ENCODE results near the gene MMP23B.
A peak's percentile ranks its signal among the peaks of the same experiment; 100 is the strongest.

The MMP23B gene

DNA sequence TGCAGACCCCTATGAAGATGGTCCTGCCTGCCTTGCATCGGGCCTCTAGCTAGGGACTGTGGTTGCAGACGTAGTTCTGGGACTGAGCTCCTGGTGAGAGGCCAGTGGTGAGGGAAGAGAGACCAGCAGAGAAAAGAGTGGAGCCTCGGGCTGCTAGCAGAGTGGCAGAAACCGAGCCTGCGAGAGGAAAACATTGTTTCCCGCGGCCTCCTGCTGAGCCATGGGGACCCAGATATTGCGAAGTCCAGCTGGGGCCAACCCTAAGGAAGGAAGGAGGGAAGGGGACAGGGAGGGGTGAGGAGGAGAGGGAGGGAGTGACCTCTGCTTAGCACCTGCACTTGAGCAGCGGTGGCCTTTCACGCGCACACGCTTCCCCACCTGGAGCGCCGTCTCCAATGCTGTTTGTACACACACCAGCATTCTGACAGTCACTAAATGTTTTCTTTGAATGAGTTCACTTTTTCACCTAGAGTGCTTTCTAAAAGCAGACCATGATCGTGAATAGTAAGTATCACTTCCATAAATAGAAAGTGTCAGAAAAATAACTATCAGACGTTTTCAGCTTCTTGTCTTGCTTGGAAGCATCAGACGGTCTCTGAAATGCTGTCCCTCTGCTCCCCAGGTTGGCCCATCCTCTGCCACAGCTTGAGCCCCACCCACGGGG is 29.5 kb upstream of the MMP23B start:
- DNase-seq (ENCODE audit: low read depth in 2 of 3, low spot score in 2 of 3): no peak

DNA sequence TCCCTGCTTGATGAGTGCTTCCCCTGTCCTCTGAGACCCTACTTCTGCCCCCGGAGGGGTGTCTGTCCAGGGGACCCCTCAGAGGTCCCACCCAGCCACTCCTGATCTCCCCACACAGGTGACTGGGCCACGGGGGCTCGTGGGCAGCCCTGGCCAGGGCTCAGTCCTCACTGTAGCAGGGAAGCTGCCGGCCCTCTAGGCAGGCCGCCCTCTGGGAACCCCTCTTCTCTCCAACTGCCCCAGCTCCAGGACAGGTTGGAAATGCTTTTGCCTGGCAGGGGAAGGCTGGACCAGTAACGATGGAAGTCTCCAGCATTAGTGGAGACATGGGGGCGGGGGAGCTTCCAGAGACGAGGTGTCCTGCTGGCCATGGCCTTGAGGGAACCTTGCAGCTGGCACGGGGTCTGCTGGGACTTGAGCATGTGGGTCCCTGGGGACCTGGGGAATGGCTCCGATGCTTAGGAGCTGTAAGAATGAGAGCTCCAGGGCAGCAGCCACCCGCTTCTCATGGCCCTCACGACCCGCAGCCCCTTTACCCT is 28.9 kb upstream of the MMP23B start:
- no peak for DNase-seq (ENCODE audit: low read depth in 2 of 3, low spot score in 2 of 3)

- no peak for DNase-seq (ENCODE audit: low read depth in 2 of 3, low spot score in 2 of 3)
Observed at GRCh38 chr1:1603671-1604373, 28.2 kb upstream of the MMP23B start.

DNA sequence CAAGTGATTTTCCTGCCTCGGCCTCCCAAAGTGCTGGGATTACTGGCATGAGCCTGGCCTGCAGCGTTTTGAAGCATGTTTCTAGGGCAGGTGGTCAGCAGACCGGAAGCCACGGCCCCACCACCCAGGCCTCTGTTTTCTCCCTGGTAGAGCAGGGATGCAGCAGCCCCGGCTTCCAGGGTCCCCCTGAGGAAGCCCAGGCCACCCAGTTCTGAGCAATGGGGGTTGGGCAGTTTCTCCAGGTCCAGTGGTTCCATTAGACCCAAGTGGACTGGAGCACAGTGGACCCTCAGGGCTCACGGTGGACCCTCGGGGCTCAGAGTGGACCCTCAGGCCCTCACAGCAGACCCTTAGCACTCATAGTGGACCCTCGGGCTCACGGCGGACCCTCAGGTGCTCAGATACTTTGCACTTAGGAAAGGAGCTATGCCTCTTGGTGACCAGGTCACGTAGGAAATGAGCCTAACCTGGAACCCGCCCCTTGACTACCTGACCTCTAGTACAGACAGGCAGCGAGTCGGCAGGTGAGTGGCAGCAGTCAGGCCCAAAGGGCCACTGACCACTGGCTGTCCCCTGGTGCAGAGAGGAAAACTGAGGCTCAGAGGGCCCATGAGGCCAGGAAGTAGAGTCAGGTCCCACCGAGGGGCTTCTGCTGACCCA is 27.5 kb upstream of the MMP23B start:
- no peak for DNase-seq (ENCODE audit: low read depth in 2 of 3, low spot score in 2 of 3)

DNA sequence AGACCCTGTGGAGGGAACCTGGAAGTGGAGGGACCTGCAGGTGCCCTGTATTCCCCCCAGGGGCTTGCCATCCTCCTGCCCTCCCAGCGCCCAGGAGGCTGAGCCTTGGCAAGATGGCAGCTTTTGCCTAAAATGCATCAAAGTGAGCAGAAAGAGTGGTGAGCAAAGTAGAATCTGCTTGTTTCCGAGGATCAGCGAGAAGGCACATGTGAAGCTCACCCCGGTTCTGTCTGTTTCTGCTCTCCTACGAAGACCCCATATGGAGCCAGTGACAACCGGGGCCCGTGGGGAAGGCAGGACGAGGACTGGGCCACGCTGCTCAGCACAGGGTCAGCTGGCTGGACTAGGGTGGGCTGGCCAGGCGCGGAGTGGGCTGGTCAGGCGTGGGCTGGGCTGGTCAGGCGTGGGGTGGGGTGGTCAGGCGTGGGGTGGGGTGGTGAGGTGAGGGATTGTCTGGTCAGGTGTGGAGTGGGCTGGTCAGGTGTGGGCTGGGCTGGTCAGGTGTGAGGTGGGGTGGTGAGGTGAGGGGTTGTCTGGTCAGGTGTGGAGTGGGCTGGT is 26.9 kb upstream of the MMP23B start:
- DNase-seq (ENCODE audit: low read depth in 2 of 3, low spot score in 2 of 3): no peak

- no peak for DNase-seq (ENCODE audit: low read depth in 2 of 3, low spot score in 2 of 3)
Observed at GRCh38 chr1:1605724-1606123, 26.2 kb upstream of the MMP23B start.

- no peak for DNase-seq (ENCODE audit: low read depth in 2 of 3, low spot score in 2 of 3)
Observed at GRCh38 chr1:1606232-1606631, 25.7 kb upstream of the MMP23B start.

GRCh38 chr1:1609822-1610485 is 22.0 kb upstream of the MMP23B start:
- DNase-seq (ENCODE audit: low read depth in 2 of 3, low spot score in 2 of 3): no peak

DNA sequence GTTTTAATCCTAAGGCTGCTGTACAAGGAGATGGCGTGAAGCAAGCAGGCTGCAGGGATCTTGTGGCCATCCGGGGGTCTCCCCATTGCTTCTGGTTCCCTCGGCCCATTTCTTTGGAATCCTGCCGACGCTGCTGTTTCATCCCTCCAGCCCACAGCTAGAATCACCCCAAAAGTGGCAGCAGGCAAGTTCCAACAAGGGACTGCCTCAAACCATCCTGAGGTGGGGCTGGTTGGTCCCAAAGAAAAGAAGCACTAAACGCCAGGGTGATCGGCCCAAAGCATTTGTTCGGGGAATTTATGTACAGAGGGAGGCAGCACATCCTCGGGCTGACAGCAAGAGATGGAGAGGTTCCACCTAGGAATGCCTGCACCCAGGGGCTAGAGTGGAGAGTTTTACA is 21.2 kb upstream of the MMP23B start:
- no peak for DNase-seq (ENCODE audit: low read depth in 2 of 3, low spot score in 2 of 3)

GRCh38 chr1:1612104-1612400 is 19.9 kb upstream of the MMP23B start:
- DNase-seq (ENCODE audit: low read depth in 2 of 3, low spot score in 2 of 3): no peak

DNA sequence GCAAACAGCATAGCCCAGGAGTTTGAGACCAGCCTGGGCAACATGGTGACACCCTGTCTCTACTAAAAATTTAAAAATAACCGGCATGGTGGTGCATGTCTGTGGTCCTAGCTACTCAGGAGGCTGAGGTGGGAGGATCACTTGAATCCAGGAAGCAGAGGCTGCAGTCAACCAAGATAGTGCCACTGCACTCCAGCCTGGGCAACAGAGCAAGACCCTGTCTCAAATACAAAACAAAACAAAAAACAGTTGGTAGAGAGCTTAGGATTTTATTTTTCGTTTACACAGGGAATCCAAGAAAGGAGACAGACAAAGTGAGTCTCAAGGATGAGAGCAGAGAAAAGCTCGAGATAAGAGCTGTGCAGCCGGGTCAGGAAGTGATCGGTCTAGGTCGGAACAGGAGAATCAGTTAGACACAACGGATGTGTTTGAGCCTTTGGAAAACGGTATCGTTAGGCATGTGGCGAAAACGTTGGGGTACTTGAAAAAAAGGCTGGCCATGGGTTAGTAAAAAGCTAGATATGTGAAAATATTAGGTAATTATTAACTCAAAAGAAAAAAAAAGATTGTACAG is 18.4 kb upstream of the MMP23B start:
- DNase-seq (ENCODE audit: low read depth in 2 of 3, low spot score in 2 of 3): no peak

DNA sequence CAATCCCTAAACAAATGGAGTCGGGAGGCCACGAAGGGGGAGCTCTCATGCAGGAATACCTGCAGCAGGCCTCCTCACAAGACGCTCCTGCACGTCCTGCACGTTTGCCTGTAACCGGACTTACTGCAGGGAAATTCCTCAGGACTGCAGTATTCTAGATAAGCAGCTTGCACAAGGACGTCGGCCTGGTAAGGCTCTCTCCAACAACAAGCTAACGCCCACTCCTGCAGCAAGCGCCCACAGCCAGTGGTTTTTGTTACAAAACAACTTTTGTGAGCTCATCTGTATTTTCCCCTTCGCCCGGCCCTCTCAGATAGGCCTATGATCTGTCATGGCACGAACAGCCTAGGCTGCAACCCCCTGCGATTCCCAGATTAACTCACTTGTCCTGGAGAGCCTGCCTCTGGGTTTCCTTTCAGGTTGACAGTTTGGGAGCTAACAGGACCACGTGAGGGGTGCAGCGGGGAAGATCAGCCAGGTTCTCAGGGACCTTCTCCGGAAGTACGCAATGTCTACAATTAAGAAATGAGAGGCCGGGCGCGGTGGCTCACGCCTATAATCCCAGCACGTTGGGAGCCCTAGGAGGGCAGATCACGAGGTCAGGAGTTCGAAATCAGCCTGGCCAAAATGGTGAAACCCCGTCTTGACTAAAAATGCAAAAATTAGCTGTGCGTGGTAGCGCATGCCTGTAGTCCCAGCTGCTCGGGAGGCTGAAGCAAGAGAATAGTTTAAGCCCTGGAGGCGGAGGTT is 17.6 kb upstream of the MMP23B start:
- DNase-seq (ENCODE audit: low read depth in 2 of 3, low spot score in 2 of 3): peak in 1 of 3 experiments; percentile 28

DNA sequence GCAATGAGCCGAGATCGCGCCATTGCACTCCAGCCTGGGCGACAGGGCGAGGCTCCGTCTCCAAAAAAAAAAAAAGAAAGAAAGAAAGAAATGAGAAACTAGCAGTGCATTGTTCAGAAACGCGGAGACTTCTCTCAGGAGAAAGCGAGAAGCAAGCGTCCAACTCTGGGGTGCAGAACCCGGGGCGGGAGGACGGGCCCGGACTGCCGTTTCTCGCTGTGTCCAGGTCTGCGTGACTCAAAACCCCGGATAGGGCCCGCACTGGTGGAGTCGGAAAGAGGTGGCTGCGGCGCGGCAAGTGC is 17.1 kb upstream of the MMP23B start:
- DNase-seq (ENCODE audit: low read depth in 2 of 3, low spot score in 2 of 3): no peak

- peak; percentile 94 to 96 (median 95) for DNase-seq (ENCODE audit: low read depth in 2 of 3, low spot score in 2 of 3)
Observed at GRCh38 chr1:1615256-1616044, 16.5 kb upstream of the MMP23B start, which contains the start of gene MIB2. MIB2 (plus strand) TSS chr1:1615500; CDS start chr1:1623453, 7,953 bp downstream.

DNA sequence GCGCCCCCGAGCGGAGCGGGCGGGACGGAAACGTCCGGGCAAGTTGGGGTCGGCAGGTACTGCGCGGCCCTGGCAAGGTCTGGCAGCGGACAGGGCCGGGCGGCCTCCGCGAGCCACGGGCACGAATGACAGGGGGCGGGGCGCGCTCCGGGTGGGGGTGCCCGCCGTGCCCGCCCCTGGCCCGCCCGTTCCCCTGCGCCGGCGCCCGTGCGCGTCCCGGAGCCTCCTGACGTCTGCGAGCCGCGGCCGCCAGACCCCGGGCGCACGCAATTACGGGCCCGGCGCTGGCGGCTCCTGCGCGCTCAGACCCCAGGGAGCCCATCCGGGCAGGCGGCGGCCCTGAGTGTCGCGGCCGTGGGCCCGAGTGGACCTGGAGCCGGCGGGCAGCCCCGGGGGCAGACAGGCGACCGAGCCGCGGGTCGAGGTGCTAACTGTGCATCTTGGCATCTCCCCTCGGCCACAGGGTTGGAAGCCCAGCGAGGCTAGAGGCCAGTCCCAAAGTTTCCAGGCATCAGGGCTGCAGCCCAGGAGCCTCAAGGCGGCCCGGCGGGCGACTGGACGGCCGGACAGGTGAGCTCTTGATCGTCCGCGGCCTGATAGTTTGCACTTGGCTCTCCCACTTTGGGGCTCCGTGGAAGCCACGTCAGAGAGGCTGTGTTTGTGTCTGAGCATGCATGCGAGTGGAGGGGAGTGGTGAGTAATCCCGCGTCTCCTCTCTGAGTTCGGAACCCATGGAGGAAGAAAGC is 15.8 kb upstream of the MMP23B start:
- DNase-seq (ENCODE audit: low read depth in 2 of 3, low spot score in 2 of 3): no peak

GRCh38 chr1:1616838-1617237 is 15.1 kb upstream of the MMP23B start:
- no peak for DNase-seq (ENCODE audit: low read depth in 2 of 3, low spot score in 2 of 3)

DNA sequence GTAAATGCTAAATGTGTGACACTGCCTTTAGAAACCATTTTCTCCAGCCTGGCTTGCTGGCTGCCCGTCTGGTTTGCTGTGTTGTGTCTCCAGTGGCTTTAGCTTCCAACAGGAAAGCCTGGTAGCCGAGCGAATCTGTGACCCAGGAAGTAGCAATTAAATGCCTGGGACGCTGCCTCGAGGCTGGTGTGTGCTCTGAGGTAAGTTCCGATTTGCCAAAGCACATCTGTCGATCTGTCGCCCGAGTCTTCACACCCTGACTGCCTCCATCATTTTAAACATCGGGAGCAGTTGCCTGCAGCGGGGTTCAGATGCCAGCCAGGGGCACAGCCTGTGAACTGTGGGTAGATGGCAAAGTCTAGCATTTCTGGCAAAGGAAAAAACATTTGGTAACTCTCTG is 14.5 kb upstream of the MMP23B start:
- DNase-seq (ENCODE audit: low read depth in 2 of 3, low spot score in 2 of 3): no peak

GRCh38 chr1:1617925-1618324 is 14.0 kb upstream of the MMP23B start:
- DNase-seq (ENCODE audit: low read depth in 2 of 3, low spot score in 2 of 3): no peak

All from activated CD8-positive, alpha-beta memory T cell treated with anti-CD3 and anti-CD28 coated beads for 48 hours (primary cell).